ENCODE measurements around the gene LAD1. TPM values are rescaled to one million over a fixed set of nuclear protein-coding genes. Genes with fewer than 3 reads are reported as not detected.

The LAD1 gene
- total and polyA plus RNA-seq, 2 donors (not counting 1 experiment from before 2014, with no cell fraction given): not detected

DNA sequence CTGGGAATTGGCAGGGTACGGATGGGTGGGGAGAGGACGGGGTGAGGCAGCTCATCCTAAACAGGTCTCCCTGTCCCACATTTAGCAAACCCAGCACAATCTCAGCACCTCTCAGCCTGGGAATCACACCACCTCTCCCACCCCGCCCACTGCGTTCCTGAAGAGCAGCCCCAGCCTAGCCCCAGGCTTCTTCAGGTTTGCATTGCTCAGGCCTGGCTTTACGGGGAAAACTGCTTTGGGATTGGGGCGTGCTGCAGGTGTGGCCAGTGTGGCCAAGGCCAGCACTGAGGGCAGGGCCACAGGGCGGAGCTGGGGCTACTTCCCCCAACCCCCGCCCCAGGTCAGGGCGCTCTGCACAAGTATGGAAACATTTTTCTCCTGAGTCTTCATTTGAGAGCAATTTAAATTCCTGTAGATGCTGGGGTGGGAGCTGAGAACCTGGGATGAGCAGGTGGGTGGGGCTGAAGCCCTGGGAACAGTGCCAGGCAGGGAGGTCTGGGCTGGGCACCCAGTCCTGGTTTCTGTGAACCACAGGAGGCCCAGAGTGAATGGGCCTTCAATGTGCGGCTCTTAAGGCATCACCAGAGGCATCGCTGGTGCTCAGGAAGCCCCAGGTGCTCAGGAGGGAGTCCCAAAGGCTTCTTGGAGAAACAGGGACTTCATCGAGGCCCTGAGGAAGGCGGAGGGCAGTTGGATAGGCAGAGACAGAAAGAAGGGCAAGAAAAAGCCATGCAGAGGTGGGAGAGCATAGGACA lies 45.8 kb downstream of the LAD1 start:
- DNase-seq (ENCODE audit: low read depth in 2 of 2): no peak
- H3K4me3 ChIP-seq (replicated peaks in 1 of 4; ENCODE audit: control extremely low read depth in 1 of 4, insufficient read depth in 1 of 4, low read depth in 3 of 4, low read length in 4 of 4): no peak overlapping the region
- no peak for TF ChIP-seq EZH2 (IDR thresholded peaks at IDR 0.05; ENCODE audit: low read length, missing control alignments)
- TF ChIP-seq, protein P1, sequence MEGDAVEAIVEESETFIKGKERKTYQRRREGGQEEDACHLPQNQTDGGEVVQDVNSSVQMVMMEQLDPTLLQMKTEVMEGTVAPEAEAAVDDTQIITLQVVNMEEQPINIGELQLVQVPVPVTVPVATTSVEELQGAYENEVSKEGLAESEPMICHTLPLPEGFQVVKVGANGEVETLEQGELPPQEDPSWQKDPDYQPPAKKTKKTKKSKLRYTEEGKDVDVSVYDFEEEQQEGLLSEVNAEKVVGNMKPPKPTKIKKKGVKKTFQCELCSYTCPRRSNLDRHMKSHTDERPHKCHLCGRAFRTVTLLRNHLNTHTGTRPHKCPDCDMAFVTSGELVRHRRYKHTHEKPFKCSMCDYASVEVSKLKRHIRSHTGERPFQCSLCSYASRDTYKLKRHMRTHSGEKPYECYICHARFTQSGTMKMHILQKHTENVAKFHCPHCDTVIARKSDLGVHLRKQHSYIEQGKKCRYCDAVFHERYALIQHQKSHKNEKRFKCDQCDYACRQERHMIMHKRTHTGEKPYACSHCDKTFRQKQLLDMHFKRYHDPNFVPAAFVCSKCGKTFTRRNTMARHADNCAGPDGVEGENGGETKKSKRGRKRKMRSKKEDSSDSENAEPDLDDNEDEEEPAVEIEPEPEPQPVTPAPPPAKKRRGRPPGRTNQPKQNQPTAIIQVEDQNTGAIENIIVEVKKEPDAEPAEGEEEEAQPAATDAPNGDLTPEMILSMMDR (conservative IDR thresholded peaks at IDR 0.05 in 1 of 2, IDR thresholded peaks at IDR 0.05 in 1 of 2; ENCODE audit: low read depth in 1 of 2, low read length in 2 of 2): no peak

DNA sequence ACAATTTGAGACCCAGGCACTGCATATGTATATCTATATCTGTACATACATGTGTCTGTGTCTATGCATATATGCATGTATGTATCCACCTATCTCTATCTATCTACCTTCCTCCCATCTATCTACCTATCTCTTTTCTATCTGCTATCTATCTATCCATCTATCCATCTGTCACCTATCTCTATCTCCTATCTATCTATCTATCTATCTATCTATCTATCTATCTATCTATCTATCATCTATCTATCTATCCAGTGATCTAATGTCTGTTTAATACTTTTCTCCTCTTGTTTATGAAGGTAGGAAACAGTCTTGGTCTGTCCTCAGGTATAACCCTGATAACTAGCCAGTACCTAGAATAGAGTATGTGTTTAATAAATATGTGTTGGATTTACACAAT lies 47.5 kb downstream of the LAD1 start:
- no peaks in the 10 kb centered on the region for H4K20me1 ChIP-seq (ENCODE audit: control insufficient read depth, extremely low read depth, insufficient read depth, low read length)
- H3K9ac ChIP-seq (ENCODE audit: insufficient read depth, low read length): no peak overlapping the region
- no peaks in the 10 kb centered on the region for H3K79me2 ChIP-seq (ENCODE audit: control insufficient read depth, insufficient read depth, low read length)
- H3K27ac ChIP-seq (ENCODE audit: insufficient read depth, low read length): no peak overlapping the region
- DNase-seq (ENCODE audit: low read depth in 2 of 2): no peak
- TF ChIP-seq EZH2 (IDR thresholded peaks at IDR 0.05; ENCODE audit: low read length, missing control alignments): no peak
- no peaks in the 10 kb centered on the region for H3K4me1 ChIP-seq (ENCODE audit: control insufficient read depth, extremely low read depth, insufficient read depth, low read length)
- H3K9me3 ChIP-seq (ENCODE audit: control insufficient read depth, insufficient read depth, low read depth, low read length): no peaks in the 10 kb centered on the region
- no peak overlapping the region for H3K4me2 ChIP-seq (ENCODE audit: extremely low read depth, insufficient read depth, low read length)
- H3K36me3 ChIP-seq (ENCODE audit: control insufficient read depth, insufficient read depth, low read length): no peaks in the 10 kb centered on the region
- no peak overlapping the region for H2AFZ ChIP-seq (ENCODE audit: low read length)
- peaks cover 21% of the 10 kb centered on the region for H3K27me3 ChIP-seq (ENCODE audit: control insufficient read depth, insufficient read depth, low read length)
- no peak overlapping the region for H3K4me3 ChIP-seq (replicated peaks in 1 of 4; ENCODE audit: control extremely low read depth in 1 of 4, insufficient read depth in 1 of 4, low read depth in 3 of 4, low read length in 4 of 4)

More for the DNA sequence above, 45.8 kb downstream of the LAD1 start:
- Histone ChIP-seq H3K9me3 (ENCODE audit: control insufficient read depth, insufficient read depth, low read depth, low read length) (no peaks in the 10 kb centered on the region), H3K27ac (ENCODE audit: insufficient read depth, low read length) (no peak overlapping the region), H3K36me3 (ENCODE audit: control insufficient read depth, insufficient read depth, low read length) (no peaks in the 10 kb centered on the region), H3K4me1 (ENCODE audit: control insufficient read depth, extremely low read depth, insufficient read depth, low read length) (no peaks in the 10 kb centered on the region), H3K79me2 (ENCODE audit: control insufficient read depth, insufficient read depth, low read length) (no peaks in the 10 kb centered on the region), H3K9ac (ENCODE audit: insufficient read depth, low read length) (no peak overlapping the region), H3K4me2 (ENCODE audit: extremely low read depth, insufficient read depth, low read length) (no peak overlapping the region), H2AFZ (ENCODE audit: low read length) (no peak overlapping the region), H4K20me1 (ENCODE audit: control insufficient read depth, extremely low read depth, insufficient read depth, low read length) (no peaks in the 10 kb centered on the region), H3K27me3 (ENCODE audit: control insufficient read depth, insufficient read depth, low read length) (peaks cover 17% of the 10 kb centered on the region)

DNA sequence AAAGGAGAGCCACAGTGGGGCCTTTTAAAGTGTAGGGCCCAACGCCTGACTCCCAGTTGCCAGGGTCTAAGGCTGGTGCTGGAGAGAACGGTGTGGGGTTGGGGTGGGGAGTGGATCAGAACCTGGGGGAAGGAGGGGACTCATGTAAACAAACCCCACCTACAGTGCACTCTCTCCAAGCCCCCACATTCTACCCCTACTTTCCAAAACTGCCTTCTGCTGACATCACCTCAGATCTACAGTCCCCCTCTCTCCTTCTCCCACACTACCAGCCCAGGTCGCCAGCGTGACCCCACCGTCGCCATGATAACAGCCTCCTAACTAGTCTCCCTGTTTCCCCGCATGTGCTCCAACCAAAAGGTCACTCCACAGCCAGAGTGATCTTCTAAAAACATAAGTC lies 48.2 kb downstream of the LAD1 start:
- H3K36me3 ChIP-seq (ENCODE audit: control insufficient read depth, insufficient read depth, low read length): no peaks in the 10 kb centered on the region
- H3K4me1 ChIP-seq (ENCODE audit: control insufficient read depth, extremely low read depth, insufficient read depth, low read length): no peaks in the 10 kb centered on the region
- H2AFZ ChIP-seq (ENCODE audit: low read length): no peak overlapping the region
- H3K9me3 ChIP-seq (ENCODE audit: control insufficient read depth, insufficient read depth, low read depth, low read length): no peaks in the 10 kb centered on the region
- TF ChIP-seq, protein P1 (conservative IDR thresholded peaks at IDR 0.05 in 1 of 2, IDR thresholded peaks at IDR 0.05 in 1 of 2; ENCODE audit: low read depth in 1 of 2, low read length in 2 of 2): no peak
- TF ChIP-seq EZH2 (IDR thresholded peaks at IDR 0.05; ENCODE audit: low read length, missing control alignments): no peak
- H3K79me2 ChIP-seq (ENCODE audit: control insufficient read depth, insufficient read depth, low read length): no peaks in the 10 kb centered on the region
- H3K9ac ChIP-seq (ENCODE audit: insufficient read depth, low read length): no peak overlapping the region
- no peak overlapping the region for H3K27ac ChIP-seq (ENCODE audit: insufficient read depth, low read length)
- no peak overlapping the region for H3K4me3 ChIP-seq (replicated peaks in 1 of 4; ENCODE audit: control extremely low read depth in 1 of 4, insufficient read depth in 1 of 4, low read depth in 3 of 4, low read length in 4 of 4)
- H3K27me3 ChIP-seq (ENCODE audit: control insufficient read depth, insufficient read depth, low read length): peaks cover 21% of the 10 kb centered on the region
- no peaks in the 10 kb centered on the region for H4K20me1 ChIP-seq (ENCODE audit: control insufficient read depth, extremely low read depth, insufficient read depth, low read length)
- no peak overlapping the region for H3K4me2 ChIP-seq (ENCODE audit: extremely low read depth, insufficient read depth, low read length)
- DNase-seq (ENCODE audit: low read depth in 2 of 2): no peak

Data from fibroblast of lung (primary cell).